GM19351 (cell line): ENCODE data around the gene MDFI.

ENCODE experiments used
- ATAC-seq: cut with Tn5 transposase; IDR thresholded peaks from one replicate; pipeline ENCODE4 v1.9.1; 2021; ENCODE audit warnings: mild to moderate bottlenecking, moderate library complexity; ENCODE audit not compliant: unreplicated experiment

Gene MDFI

DNA sequence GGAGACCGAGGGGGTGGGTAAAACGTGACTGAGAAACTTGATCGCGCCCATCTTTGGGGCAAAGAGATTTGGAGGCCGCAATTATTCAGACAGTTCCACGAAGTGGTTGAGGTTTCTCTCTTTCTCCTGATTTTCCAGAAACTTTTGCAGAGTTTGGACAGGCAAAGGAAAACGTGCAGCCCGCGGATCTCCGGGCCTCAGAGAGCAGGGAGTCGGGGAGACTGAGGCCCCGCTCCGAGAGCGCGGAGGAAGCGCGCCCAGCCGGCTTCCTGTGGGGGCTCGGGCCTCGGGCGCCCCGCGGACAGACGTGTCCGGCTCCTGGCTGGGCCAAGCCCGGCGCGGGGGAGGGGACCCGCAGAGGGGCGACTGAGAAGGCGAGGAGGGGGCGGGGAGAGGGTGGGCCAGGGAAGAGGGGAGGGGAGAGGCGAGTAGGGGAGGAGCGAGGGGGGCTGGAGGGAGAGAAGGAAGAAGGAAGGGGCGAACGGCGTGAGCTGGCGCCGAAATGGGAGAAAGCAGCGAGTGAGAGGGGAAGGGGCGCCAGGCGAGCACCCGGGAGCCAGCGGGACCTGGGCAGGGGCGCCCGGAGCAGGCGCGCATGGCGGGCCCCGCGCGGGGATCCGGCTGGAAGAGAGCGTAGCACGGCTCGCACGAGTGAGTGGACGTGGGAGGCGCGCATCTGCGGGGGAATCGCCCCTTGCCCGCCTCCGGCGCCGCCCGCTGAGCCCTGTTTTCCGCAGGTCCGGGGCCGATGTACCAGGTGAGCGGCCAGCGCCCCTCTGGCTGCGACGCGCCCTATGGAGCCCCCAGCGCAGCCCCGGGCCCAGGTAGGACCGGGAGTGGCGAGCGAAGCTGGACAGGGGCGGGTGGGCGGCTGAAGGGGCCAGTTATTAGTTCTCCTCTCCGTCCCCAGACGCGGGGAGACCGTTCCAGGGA is at the start of gene MDFI:
Gene MDFI, plus strand, starts transcription at position 467 of the 933 bp plus-strand sequence. Its CDS starts 282 bp downstream, at position 749.
- no peak for ATAC-seq

DNA sequence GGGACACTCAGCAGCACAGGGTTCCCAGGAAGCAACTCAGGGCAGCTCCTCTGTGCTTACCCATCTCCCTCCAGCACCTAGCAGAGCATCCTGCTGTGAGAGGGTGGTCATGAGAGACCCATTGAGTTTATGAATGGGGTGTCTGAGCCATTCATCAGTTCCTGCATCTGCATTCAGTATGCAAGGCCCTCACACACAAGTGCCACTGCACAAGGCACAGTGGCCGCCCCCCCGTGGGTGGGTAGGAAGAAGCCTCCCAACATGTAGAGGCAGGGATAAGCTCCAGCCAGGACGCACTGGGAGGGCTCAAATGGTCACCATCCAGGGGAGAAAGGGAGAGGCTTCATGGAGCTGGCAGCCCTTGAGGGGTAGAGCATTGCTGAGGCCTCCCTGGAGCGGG is 49.0 kb upstream of the MDFI start:
- no peak for ATAC-seq

DNA sequence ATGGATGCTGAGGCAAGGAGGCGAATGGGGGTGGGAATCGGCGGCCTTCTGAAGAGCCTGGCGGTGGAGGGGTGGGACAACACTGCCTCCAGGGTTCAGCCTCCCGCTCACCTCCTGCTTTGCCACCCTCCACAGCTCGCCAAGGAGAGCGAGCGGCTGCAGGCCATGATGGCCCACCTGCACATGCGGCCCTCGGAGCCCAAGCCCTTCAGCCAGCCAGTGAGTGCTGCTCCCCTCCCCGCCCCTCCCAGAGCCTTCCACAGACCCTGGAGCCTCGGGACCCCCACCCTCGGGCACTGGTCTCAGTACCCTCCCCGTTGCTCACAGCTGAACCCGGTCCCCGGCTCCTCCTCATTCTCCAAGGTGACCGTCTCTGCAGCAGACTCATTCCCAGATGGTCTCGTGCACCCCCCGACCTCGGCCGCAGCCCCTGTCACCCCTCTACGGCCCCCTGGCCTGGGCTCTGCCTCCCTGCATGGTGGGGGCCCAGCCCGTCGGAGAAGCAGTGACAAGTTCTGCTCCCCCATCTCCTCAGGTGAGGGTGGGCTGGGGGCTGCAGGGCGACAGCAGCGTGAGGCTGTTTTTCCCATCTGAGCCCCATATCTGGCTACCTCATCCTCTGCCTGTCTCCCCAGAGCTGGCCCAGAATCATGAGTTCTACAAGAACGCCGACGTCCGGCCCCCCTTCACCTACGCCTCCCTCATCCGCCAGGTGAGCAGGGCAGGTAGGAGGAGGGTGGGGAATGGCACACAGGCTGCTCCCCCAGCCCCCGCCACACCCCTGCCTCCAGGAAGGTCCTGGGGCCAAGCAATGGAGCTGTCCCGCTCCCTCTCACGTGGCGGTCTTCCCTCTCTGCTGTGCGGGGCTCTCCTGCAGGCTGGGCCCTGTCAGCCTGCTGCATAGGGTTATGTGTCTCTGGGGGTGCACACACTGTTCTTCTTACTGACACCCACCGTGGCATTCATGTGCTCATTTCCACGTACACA is 48.3 kb upstream of the MDFI start:
- ATAC-seq = no peak

GRCh38 chr6:41591122-41591521 is 47.1 kb upstream of the MDFI start:
- ATAC-seq = no peak

GRCh38 chr6:41591859-41592502 is 46.3 kb upstream of the MDFI start:
- ATAC-seq = no peak

- no peak for ATAC-seq
These were observed 44.9 kb upstream of the MDFI start for GRCh38 chr6:41593406-41593805.

GRCh38 chr6:41593839-41594238 is 44.4 kb upstream of the MDFI start:
- ATAC-seq = no peak

DNA sequence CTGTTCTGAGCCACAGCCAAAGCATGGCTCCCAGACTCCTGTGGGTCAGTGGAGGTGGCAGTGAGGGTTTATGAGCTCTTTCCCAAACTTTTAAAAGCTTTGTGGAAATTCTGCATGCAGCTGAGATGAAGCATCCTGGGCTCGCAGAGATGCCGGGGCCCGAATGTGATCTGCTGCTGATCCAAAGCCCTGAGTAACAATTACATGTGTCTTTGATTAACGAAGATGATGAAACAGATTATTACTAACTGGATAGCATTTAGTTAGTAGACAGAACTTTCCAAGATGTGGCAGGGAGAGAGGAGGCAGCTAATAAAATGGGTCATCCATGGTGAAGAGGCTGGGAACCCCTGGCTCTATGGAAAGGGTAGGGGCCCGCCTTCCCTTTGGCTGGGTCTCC is 43.9 kb upstream of the MDFI start:
- no peak for ATAC-seq

DNA sequence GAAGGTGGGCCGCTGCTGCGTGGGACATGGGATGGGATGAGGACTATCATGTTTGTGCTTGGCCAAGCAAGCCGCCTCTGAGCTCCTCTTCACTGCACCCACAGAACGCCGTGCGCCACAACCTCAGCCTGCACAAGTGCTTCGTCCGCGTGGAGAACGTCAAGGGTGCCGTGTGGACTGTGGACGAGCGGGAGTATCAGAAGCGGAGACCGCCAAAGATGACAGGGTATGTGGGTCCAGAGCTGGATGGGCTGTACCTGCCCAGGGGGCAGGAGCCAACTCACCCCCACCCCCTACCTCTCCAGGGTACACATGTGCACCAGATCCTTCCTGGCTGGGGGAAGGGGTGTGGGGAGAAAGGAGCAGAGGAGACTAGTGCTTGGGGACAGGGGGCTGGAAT is 43.5 kb upstream of the MDFI start:
- ATAC-seq = no peak

DNA sequence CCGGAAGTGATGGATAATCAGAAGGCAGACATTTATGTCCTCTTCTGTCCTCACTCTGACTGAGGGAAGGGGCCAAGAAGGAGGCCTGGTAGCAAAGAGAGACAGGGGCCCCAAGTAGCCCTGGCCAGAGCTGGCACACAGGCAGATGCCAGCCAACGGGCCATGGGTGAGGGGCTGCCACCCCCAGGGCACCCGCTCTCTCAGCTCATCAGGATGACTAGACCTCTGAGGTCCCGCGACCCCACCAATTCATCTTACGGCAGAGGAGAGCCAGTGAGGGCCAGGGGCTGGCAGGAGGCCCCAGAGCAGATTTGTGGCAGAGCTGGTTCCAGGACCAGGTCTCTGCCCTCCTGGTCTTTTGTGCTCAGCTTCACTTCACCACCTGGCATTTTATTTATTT is 43.1 kb upstream of the MDFI start:
- no peak for ATAC-seq

GRCh38 chr6:41596096-41596685 is 42.1 kb upstream of the MDFI start:
- no peak for ATAC-seq

DNA sequence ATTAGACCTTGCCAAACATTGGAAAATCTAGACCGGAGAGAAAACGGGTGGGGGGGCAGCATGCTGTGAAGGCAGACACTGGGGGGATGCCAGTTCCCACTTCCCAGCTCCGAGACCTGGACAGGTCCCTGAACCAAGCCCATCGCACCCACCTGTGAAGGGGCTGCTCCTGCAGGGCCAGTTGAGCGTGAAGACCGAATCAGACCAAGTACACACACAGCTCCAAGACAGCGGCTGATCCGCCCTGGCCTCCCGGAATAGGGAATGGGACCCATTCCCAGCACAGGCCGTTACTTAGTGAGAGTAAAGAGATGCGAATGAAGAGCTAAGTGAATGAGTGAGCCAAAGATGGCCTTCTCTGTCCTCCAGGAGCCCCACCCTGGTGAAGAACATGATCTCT is 41.5 kb upstream of the MDFI start:
- ATAC-seq = no peak

- ATAC-seq = no peak
These were observed 40.8 kb upstream of the MDFI start for GRCh38 chr6:41597246-41598000.

GRCh38 chr6:41598670-41599014 is 39.6 kb upstream of the MDFI start:
- no peak for ATAC-seq

- ATAC-seq = no peak
These were observed 39.0 kb upstream of the MDFI start for GRCh38 chr6:41599015-41599851.

- no peak for ATAC-seq
These were observed 38.3 kb upstream of the MDFI start for GRCh38 chr6:41599852-41600445.

GRCh38 chr6:41600499-41601247 is 37.6 kb upstream of the MDFI start:
- ATAC-seq = no peak

- ATAC-seq = no peak
These were observed 37.1 kb upstream of the MDFI start for GRCh38 chr6:41601248-41601549.
